SK-N-SH (cell line): Measurements from ENCODE around the gene C19orf73.

Experiments
- CTCF ChIP-seq: fragments of 200-600 bp; sonication (generic); IDR thresholded peaks from 2 replicates; pipeline ENCODE4 v1.6.1; 2017; ENCODE audit warnings: antibody characterized with exemption, mild to moderate bottlenecking, moderate library complexity
- ELF1 ChIP-seq: IDR thresholded peaks from 2 replicates; pipeline ENCODE4 v1.4.0; 2012
- EP300 ChIP-seq, 2 experiments: IDR thresholded peaks; 2 replicates each; pipeline versions ENCODE4 v1.4.0 to v1.6.1; 2012; ENCODE audit warnings: borderline replicate concordance in 1 of 2, low read depth in 1 of 2, low read length in 1 of 2
- EZH2phosphoT487 ChIP-seq: fragments of 200-600 bp; sonication (generic); IDR thresholded peaks from 2 replicates; pipeline ENCODE4 v1.6.1; 2017; ENCODE audit warnings: low read depth, mixed run types, mild to moderate bottlenecking, antibody characterized with exemption, moderate library complexity, borderline replicate concordance
- FOXM1 ChIP-seq: IDR thresholded peaks from 2 replicates; pipeline ENCODE4 v1.4.0; 2012; ENCODE audit warnings: low read depth, mild to moderate bottlenecking
- MXI1 ChIP-seq: IDR thresholded peaks from 2 replicates; pipeline ENCODE4 v1.6.1; 2012; ENCODE audit warnings: mild to moderate bottlenecking, low read depth, low read length, improper control_type of control experiment
- POLR2AphosphoS5 ChIP-seq: IDR thresholded peaks from 2 replicates; pipeline ENCODE4 v1.6.1; 2012; ENCODE audit warnings: low read depth, low read length
- RAD21 ChIP-seq: IDR thresholded peaks from 2 replicates; pipeline ENCODE4 v1.6.1; 2012; ENCODE audit warnings: mild to moderate bottlenecking, low read length
- RCOR1 ChIP-seq: fragments of 150-350 bp; IDR thresholded peaks from 2 replicates; pipeline ENCODE4 v1.6.1; 2017; ENCODE audit warnings: antibody characterized with exemption, low read length
- REST ChIP-seq: IDR thresholded peaks from 2 replicates; pipeline ENCODE4 v1.6.1; 2012; ENCODE audit warnings: mild to moderate bottlenecking, low read depth, low read length, moderate library complexity
- SIN3A ChIP-seq: IDR thresholded peaks from 2 replicates; pipeline ENCODE4 v1.6.1; 2012; ENCODE audit warnings: low read depth, mild to moderate bottlenecking, low read length, moderate library complexity, borderline replicate concordance
- TAF1 ChIP-seq: IDR thresholded peaks from 2 replicates; pipeline ENCODE4 v1.6.1; 2012; ENCODE audit warnings: low read depth, mild to moderate bottlenecking, low read length, moderate library complexity, borderline replicate concordance
- TCF12 ChIP-seq: IDR thresholded peaks from 2 replicates; pipeline ENCODE4 v1.4.0; 2012
- TF ChIP-seq, protein P1 (sequence below): IDR thresholded peaks from 2 replicates; pipeline ENCODE4 v1.4.0; 2012; ENCODE audit warnings: low read depth

DNA sequence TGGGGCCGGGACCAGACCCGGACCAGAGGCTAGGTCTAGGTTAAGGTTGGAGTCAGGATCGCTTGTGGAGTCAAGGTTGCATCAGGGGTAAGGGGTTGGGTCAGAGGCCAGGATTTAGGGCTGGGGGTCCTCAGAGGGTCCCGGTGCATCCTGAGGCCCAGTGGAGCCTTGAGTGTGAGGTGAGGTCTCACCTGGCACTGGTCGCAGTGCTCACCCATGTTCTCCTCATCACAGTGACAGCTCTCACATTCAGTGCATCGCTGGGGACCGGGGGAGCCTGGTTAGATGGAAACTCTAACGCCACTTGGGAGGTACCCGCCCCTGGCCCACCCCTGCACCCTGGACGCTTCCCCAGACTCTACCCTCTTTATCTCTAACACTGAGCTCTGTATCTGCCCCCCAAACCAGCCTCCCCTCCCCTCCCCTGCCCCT is 33.2 kb upstream of the C19orf73 start:
- TF ChIP-seq CTCF, result no peak
- TF ChIP-seq POLR2AphosphoS5, result no peak
- no peak for TF ChIP-seq RAD21
- TF ChIP-seq EP300 (IDR thresholded peaks at IDR 0.05; ENCODE audit: borderline replicate concordance in 1 of 2, low read depth in 1 of 2, low read length in 1 of 2), result no peak
- no peak for TF ChIP-seq RCOR1
- no peak for TF ChIP-seq MXI1
- TF ChIP-seq, protein P1, sequence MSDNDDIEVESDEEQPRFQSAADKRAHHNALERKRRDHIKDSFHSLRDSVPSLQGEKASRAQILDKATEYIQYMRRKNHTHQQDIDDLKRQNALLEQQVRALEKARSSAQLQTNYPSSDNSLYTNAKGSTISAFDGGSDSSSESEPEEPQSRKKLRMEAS, result no peak
- TF ChIP-seq EZH2phosphoT487, result no peak
- TF ChIP-seq ELF1, result no peak
- TF ChIP-seq REST, result no peak
- TF ChIP-seq SIN3A, result no peak
- no peak for TF ChIP-seq TCF12
- no peak for TF ChIP-seq FOXM1
- no peak for TF ChIP-seq TAF1
